AG09309 (cell line): ENCODE results near the gene PTPRM.

Experiments
- DNase-seq: peaks from one replicate; pipeline ENCODE4 v3.0.0-alpha.2; 2010; ENCODE audit warnings: low read depth
- H3K4me3 ChIP-seq: 2 replicates; pipeline ENCODE4 v1.5.1; 2011; ENCODE audit warnings: mild to moderate bottlenecking, low read depth, low read length, moderate library complexity; ENCODE audit not compliant: control insufficient read depth
- TF ChIP-seq, protein P1 (sequence below): IDR thresholded peaks from 2 replicates; pipeline ENCODE4 v1.5.1; 2011; ENCODE audit warnings: mild to moderate bottlenecking, low read depth, low read length, inconsistent platforms; ENCODE audit not compliant: insufficient read depth, control insufficient read depth; ENCODE audit errors: missing control alignments

Gene PTPRM

DNA sequence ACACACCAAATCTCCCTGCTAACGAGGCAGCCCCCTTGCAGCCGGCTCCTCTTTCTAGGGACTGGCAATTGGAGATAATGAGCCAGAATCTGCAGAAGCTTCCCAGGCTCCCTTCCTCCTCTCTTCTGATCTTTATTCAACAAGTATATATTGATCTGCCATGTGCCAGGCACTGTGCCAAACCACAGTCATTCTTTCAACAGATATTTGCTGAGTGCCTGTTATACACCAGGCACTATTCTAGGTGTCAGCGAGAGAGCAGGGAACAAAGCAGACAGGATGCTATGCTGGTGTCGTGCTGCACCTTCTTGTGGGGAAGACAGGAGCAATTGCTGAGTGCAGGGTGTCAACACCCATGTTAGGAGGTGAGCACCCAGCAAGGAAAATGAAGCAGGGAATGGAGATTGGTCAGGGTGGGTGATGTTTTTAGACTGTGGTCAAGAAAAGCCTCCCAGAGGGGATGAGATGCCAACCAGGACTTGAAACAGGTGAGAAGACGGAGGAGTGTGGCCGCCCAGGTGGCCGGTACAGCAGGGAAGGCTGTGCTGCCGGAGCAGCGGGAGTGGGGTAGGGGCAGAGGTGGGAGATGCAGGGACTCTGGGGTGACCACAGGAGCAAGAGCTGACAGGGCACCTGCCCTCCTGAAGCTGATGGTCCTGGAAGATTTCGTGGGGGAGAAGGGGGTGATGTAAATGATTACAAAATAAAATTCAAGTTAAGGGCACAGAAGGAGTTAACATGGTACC lies 734.5 kb downstream of the PTPRM start:
- no peak overlapping the region for H3K4me3 ChIP-seq
- TF ChIP-seq, protein P1, sequence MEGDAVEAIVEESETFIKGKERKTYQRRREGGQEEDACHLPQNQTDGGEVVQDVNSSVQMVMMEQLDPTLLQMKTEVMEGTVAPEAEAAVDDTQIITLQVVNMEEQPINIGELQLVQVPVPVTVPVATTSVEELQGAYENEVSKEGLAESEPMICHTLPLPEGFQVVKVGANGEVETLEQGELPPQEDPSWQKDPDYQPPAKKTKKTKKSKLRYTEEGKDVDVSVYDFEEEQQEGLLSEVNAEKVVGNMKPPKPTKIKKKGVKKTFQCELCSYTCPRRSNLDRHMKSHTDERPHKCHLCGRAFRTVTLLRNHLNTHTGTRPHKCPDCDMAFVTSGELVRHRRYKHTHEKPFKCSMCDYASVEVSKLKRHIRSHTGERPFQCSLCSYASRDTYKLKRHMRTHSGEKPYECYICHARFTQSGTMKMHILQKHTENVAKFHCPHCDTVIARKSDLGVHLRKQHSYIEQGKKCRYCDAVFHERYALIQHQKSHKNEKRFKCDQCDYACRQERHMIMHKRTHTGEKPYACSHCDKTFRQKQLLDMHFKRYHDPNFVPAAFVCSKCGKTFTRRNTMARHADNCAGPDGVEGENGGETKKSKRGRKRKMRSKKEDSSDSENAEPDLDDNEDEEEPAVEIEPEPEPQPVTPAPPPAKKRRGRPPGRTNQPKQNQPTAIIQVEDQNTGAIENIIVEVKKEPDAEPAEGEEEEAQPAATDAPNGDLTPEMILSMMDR = no peak
- DNase-seq = no peak

DNA sequence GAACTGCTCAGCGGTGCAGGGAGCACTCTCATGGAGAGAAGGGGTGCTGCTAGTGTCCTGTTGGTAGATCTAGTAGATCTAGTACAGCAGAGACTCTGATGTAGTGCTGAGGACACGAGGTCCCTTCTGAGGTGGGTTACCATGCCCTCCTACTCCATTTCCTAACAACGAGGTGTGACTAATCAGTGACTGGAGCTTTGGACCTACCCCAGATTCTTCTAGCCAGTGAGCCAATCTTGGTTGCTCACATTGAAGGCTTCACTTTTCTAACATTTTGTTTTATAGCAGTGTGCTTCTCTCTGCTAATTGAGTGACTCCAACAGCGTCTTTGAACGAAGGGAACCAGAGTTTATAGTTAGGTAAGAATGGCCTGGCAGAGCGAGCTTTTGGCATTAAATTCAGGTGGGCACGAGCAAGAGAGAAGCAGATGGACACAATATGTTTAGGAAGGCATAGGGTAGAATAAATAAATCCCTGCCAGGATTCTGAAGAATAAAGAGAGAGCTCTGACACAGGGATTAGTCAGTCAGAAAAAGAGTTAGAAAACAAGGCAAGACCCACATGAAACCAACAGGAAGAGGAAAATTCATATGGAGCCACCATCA lies 736.1 kb downstream of the PTPRM start:
- TF ChIP-seq, protein P1 = no peak
- DNase-seq = no peak

DNA sequence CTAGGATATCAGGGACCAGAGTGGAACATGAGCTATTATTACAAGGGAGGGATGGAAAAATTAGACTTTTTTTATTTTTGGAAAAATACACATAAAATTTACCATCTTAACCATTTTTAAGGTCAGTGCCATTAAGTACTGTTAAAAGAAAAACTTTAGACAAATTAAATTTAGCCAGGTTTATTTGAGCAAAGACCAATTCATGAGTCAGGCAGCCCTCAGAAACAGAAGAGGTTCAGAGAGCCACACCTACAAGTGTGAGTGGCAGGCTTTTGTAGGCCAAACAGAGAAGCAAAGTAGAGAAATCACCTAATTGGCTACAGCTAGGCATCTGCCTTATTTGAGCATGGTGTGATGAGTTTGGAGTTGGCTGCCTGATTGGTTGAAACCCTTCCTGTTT lies 740.8 kb downstream of the PTPRM start:
- TF ChIP-seq, protein P1 = no peak
- no peak overlapping the region for H3K4me3 ChIP-seq
- no peak for DNase-seq

More for the DNA sequence above, 736.1 kb downstream of the PTPRM start:
- no peak overlapping the region for H3K4me3 ChIP-seq

DNA sequence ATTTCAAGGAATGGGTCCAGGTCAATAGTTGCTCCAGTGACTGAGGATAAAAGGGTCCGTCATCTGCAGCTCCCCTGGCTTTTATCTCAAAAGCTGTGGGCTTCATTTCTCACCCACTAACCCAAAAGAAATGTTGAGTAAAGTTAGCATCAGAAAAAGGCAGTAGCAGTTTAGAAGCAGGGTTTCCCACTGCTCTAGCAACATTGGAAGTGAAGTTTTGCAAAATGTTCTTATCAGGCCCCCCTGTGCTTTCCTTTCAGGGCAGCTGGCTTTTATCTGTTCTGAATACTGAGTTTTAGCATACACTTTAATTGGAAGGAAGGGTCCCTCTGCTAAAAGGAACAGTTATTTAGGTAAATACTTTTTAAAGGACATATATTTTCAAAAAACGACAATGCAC lies 745.9 kb downstream of the PTPRM start:
- no peak overlapping the region for H3K4me3 ChIP-seq
- DNase-seq = no peak
- TF ChIP-seq, protein P1 = no peak

DNA sequence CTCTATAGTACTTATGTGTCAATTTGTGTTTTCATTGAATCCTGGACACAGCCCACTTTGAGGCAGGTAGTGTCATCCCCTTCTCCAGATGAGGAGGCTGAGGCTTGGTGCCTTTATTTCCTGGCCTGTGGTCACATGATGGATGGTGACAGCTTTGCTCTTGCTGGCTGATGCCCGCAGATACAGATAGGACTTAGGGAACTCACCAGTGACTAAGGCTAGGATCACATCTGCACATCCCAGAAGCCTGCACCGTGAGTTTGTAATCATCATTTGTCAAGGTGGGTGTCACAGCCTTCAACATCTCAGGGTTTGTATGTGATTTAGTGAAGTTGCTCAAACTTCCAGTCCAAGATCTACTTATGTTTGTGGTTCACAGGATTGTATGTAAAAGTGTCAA lies 747.0 kb downstream of the PTPRM start:
- H3K4me3 ChIP-seq = no peak overlapping the region
- DNase-seq = no peak
- TF ChIP-seq, protein P1 = no peak

DNA sequence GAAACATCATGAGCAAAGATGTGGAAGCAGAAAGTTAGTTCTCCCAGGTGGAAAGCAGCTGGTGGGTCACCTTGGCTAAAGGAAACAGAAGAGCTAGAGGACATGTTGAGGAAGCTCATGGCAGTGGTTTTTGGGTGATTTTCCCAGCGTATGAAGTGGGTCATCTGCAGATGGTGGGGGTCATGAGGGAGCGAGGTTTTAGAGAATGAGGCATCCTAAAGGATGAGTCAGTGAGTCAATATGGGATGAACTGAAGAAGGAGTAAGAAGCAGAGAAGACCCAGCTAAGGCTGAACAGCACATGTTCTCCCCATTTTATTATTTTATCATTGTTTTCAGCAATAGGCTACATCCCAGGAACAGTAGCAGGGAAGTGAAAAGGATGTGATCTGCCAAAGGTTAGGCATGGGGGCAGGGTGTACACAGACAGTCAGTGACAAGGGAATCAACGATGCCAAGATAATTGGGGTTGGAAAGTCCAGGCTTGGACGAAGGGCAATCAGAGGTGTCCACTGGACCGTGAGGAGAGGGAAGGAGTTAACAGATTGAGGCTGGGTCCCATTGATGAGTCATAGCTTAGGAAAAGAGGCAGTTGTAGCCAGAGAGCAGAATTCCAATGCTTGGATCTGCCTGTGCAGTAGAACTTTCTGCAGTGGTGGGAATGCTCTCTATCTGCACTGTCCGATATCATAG lies 752.8 kb downstream of the PTPRM start:
- TF ChIP-seq, protein P1 = no peak
- no peak for DNase-seq
- no peak overlapping the region for H3K4me3 ChIP-seq
